ENCODE measurements around the gene PHEX.

PHEX gene

GRCh38 chrX:22088326-22088725, 56.2 kb downstream of the PHEX start:
- DNase-seq (ENCODE audit: low read depth in 1 of 2, low spot score in 1 of 2): no peak
- in situ Hi-C loops (cut with HindIII; ENCODE audit: low pct_unique_long_range_greater_than_20kb, low sequenced_read_pairs): no loop called here
- no peak for TF ChIP-seq JUND (IDR thresholded peaks at IDR 0.05; ENCODE audit: low read depth)

- no peak for DNase-seq (ENCODE audit: low read depth in 1 of 2, low spot score in 1 of 2)
- in situ Hi-C loops (cut with HindIII; ENCODE audit: low pct_unique_long_range_greater_than_20kb, low sequenced_read_pairs): no loop called here
- TF ChIP-seq JUND (IDR thresholded peaks at IDR 0.05; ENCODE audit: low read depth): no peak
Observed at GRCh38 chrX:22090181-22090580, 58.1 kb downstream of the PHEX start.

GRCh38 chrX:22093550-22093949, 61.4 kb downstream of the PHEX start:
- in situ Hi-C loops (cut with HindIII; ENCODE audit: low pct_unique_long_range_greater_than_20kb, low sequenced_read_pairs): no loop called here
- DNase-seq (ENCODE audit: low read depth in 1 of 2, low spot score in 1 of 2): no peak
- no peak for TF ChIP-seq JUND (IDR thresholded peaks at IDR 0.05; ENCODE audit: low read depth)

- no peak for DNase-seq (ENCODE audit: low read depth in 1 of 2, low spot score in 1 of 2)
- in situ Hi-C loops (cut with HindIII; ENCODE audit: low pct_unique_long_range_greater_than_20kb, low sequenced_read_pairs): no loop called here
- TF ChIP-seq JUND (IDR thresholded peaks at IDR 0.05; ENCODE audit: low read depth): no peak
Observed at GRCh38 chrX:22095286-22095685, 63.2 kb downstream of the PHEX start.

- in situ Hi-C loops (cut with HindIII; ENCODE audit: low pct_unique_long_range_greater_than_20kb, low sequenced_read_pairs): no loop called here
- DNase-seq (ENCODE audit: low read depth in 1 of 2, low spot score in 1 of 2): no peak
- TF ChIP-seq JUND (IDR thresholded peaks at IDR 0.05; ENCODE audit: low read depth): no peak
Observed at GRCh38 chrX:22095856-22096255, 63.7 kb downstream of the PHEX start.

- DNase-seq (ENCODE audit: low read depth in 1 of 2, low spot score in 1 of 2): no peak
- in situ Hi-C loops (cut with HindIII; ENCODE audit: low pct_unique_long_range_greater_than_20kb, low sequenced_read_pairs): no loop called here
- TF ChIP-seq JUND (IDR thresholded peaks at IDR 0.05; ENCODE audit: low read depth): no peak
Observed at GRCh38 chrX:22097012-22097694, 65.0 kb downstream of the PHEX start.

GRCh38 chrX:22105231-22105630, 73.1 kb downstream of the PHEX start:
- TF ChIP-seq JUND (IDR thresholded peaks at IDR 0.05; ENCODE audit: low read depth): no peak
- DNase-seq (ENCODE audit: low read depth in 1 of 2, low spot score in 1 of 2): no peak
- in situ Hi-C loops (cut with HindIII; ENCODE audit: low pct_unique_long_range_greater_than_20kb, low sequenced_read_pairs): no loop called here

- DNase-seq (ENCODE audit: low read depth in 1 of 2, low spot score in 1 of 2): no peak
- in situ Hi-C loops (cut with HindIII; ENCODE audit: low pct_unique_long_range_greater_than_20kb, low sequenced_read_pairs): no loop called here
- no peak for TF ChIP-seq JUND (IDR thresholded peaks at IDR 0.05; ENCODE audit: low read depth)
Observed at GRCh38 chrX:22105971-22106370, 73.8 kb downstream of the PHEX start.

GRCh38 chrX:22109442-22109841, 77.3 kb downstream of the PHEX start:
- in situ Hi-C loops (cut with HindIII; ENCODE audit: low pct_unique_long_range_greater_than_20kb, low sequenced_read_pairs): no loop called here
- DNase-seq (ENCODE audit: low read depth in 1 of 2, low spot score in 1 of 2): no peak
- TF ChIP-seq JUND (IDR thresholded peaks at IDR 0.05; ENCODE audit: low read depth): no peak

GRCh38 chrX:22110729-22111494, 78.8 kb downstream of the PHEX start:
- TF ChIP-seq JUND (IDR thresholded peaks at IDR 0.05; ENCODE audit: low read depth): no peak
- in situ Hi-C loops (cut with HindIII; ENCODE audit: low pct_unique_long_range_greater_than_20kb, low sequenced_read_pairs): no loop called here
- DNase-seq (ENCODE audit: low read depth in 1 of 2, low spot score in 1 of 2): no peak

- peak; percentile 84; the same call in 1 of the 2 replicates for TF ChIP-seq JUND (IDR thresholded peaks at IDR 0.05; ENCODE audit: low read depth)
- DNase-seq (ENCODE audit: low read depth in 1 of 2, low spot score in 1 of 2): peak in 1 of 2 experiments; percentile 83
- in situ Hi-C loops (cut with HindIII; ENCODE audit: low pct_unique_long_range_greater_than_20kb, low sequenced_read_pairs): no loop called here
Observed at GRCh38 chrX:22116605-22117546, 84.8 kb downstream of the PHEX start.

- TF ChIP-seq JUND (IDR thresholded peaks at IDR 0.05; ENCODE audit: low read depth): peak; percentile 38; the same call in 1 of the 2 replicates
- in situ Hi-C loops (cut with HindIII; ENCODE audit: low pct_unique_long_range_greater_than_20kb, low sequenced_read_pairs): no loop called here
- DNase-seq (ENCODE audit: low read depth in 1 of 2, low spot score in 1 of 2): peak in 1 of 2 experiments; percentile 84
Observed at GRCh38 chrX:22117633-22118032, 85.5 kb downstream of the PHEX start.
